Tibial nerve (tissue), 3 donors: ENCODE data around the gene NRXN3.

ENCODE experiments used
- CTCF ChIP-seq, 5 experiments: fragments of 200-600 bp in 3 of 5; fragments of 450-650 bp in 2 of 5; sonication (generic) in 3 of 5; IDR thresholded peaks; one replicate each; pipeline ENCODE4 v1.5.1; 2016 to 2019; ENCODE audit warnings: antibody characterized with exemption in 5 of 5, mild to moderate bottlenecking in 3 of 5, moderate library complexity in 2 of 5
- POLR2A ChIP-seq, 2 donors: fragments of 450-650 bp; IDR thresholded peaks; one replicate each; pipeline ENCODE4 v1.6.1; 2017; ENCODE audit warnings: antibody characterized with exemption in 2 of 2, mild to moderate bottlenecking in 2 of 2, moderate library complexity in 2 of 2

GRCh38 chr14:79080040-79080439 is 909.9 kb downstream of the NRXN3 start:
- TF ChIP-seq CTCF (IDR thresholded peaks at IDR 0.05) (no peak), POLR2A (IDR thresholded peaks at IDR 0.05) (no peak)
